ENCODE results near the gene COP1.

GRCh38 chr1:176110203-176110602, 96.9 kb downstream of the COP1 start:
- no peak for TF ChIP-seq CTCF (IDR thresholded peaks at IDR 0.05; ENCODE audit: borderline replicate concordance, extremely low read depth, low read length, poor library complexity, severe bottlenecking)
- no peak for TF ChIP-seq EZH2 (IDR thresholded peaks at IDR 0.05; ENCODE audit: borderline replicate concordance, low read depth, low read length, severe bottlenecking)
